ENCODE results near the gene MACROD2.

The MACROD2 gene

DNA sequence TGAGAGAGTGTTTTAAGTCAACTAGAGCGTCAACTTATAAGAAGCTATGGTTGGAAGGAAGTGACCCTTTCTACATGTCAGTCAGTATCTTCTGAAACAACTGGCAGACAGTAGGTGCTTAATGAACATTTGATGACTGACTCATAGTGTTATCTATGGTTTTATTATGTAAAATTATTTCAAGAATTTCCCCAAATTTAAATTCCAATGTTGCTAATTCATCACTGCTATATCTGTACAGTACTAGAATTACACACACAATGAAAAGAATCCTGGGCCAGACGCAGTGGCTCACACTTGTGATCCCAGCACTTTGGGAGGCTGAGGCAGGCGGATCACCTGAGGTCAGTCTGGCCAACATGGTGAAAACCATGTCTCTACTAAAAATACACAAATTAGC, 1063.5 kb downstream of the MACROD2 start:
- no peak for DNase-seq (ENCODE audit: low read depth)

DNA sequence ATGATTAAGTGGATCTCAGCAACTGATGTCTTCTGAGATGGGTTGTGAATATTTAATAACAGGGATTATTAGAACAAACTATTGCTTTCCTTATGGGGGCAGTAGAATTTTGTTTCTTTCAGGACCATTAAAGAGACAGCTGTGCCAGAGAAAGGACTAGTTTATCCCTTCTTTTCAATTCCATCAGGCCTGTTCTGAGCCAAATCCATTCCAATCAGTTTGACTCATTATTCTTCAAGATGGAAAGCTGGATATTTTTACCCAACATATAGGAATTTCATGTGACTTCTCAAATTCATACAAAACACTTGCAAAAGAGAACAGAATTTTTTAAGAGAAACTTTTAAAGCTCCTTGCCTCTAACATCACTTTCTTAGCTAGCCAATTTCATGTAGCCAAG, 1064.1 kb downstream of the MACROD2 start:
- DNase-seq (ENCODE audit: low read depth), result no peak

GRCh38 chr20:15060265-15061060, 1065.1 kb downstream of the MACROD2 start:
- no peak for DNase-seq (ENCODE audit: low read depth)

GRCh38 chr20:15061061-15061430, 1065.7 kb downstream of the MACROD2 start:
- DNase-seq (ENCODE audit: low read depth), result no peak

DNA sequence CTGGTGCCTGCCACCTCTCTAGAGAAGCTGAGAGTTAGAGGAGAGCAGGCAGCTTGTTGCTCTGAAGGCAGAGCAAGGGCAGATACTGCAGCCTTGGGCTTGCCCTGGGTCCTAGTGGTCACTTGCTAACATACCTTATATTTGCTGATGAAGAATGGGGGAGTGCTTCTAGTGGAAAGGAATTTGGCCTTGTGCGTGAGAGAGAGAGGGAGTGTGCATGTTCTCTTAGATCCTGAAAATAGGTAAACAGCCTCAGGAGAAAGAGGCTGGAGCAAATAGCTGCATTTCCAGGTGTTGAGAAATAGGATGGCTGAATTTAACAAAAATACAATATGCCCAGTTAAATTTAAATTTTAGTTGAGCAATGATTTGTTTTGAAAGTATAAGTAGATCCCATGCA, 1066.6 kb downstream of the MACROD2 start:
- no peak for DNase-seq (ENCODE audit: low read depth)

DNA sequence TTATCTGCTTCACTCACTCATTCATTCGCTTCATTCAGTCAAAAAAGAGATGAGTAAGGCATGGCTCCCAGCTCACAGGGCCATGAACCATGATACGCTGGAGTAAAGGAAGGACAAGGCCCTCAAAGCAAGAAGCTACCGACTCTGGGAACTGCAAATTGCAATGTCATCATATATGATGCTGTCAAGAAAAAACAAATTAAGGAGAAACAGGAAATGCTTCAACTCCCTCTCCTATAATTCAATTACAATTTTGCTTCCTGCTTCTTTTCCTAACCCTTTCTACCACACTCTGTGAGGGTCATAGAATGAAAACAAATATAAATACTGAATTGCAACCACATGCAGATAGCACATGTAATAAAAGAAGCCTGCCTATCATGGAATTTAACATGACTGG, 1067.8 kb downstream of the MACROD2 start:
- no peak for DNase-seq (ENCODE audit: low read depth)

- DNase-seq (ENCODE audit: low read depth), result no peak
Measured at GRCh38 chr20:15064741-15065140, 1069.4 kb downstream of the MACROD2 start.

DNA sequence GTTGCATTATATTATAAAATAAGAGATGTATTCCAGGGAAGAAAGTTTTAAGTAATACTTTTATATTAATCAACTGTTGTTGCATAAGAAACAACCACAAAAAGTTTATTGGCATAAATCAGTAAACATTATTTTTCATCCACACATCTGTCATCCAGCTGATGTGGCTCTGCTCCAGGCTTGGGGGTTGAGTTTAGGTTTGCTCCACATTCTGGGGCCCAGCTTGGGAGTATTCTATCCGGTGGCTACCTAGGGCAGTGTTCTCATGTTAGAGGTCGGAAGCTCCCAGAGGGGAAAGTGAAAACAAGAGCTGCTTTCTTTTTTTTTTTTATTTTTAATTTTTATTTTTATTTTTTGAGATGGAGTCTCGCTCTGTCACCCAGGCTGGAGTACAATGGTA, 1070.5 kb downstream of the MACROD2 start:
- DNase-seq (ENCODE audit: low read depth), result peak; percentile 26

DNA sequence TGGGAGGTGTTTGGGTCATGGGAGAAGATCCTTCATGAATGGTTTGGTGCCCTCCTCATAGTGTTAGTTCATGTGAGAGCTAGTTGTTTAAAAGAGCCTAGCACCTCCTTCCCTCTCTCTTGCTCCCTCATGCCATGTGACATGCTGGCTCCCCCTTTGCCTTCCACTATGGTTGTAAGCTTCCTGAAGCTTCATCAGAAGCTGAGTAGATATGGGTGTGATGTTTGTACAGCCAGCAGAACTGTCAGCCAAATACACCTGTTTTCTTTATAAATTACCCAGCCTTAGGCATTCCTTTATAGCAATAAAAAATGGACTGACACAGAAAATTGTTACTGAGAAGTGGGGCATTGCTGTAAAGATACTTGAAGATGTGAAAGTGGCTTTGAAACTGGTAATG, 1073.2 kb downstream of the MACROD2 start:
- no peak for DNase-seq (ENCODE audit: low read depth)

- DNase-seq (ENCODE audit: low read depth), result no peak
Measured at GRCh38 chr20:15069355-15069754, 1074.0 kb downstream of the MACROD2 start.

DNA sequence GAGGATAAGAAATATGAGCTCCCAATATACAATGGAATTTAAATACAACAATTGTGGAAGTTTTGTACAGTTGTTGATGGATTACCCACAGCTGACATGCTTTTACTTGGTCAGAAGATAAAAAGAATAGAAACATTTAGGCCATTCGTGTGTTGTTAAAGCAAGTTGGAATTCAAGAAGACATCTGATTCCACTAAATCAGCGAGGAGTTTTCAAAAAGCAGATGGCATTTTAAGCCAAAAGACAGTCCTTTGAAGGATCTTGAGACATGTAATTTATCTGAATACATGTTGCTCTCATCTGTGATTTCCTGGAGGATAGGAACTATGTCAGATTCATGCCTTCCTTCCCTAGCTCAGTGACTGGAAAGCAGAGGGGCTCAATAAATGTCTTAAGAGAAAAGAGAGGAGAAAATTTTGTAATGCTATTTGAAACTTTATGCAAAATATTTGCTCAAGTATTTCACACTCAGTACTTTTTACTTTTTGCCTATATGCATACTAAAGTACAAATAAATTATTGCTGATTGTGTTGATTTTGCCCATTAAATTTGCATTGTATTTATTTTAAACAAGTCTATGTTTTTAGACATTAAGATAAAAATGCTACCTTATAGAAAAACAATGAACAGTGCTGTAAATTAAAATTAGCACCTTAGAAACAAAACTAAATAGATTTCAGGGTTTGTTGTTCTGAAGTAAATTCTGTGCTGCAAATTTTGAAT, 1075.9 kb downstream of the MACROD2 start:
- DNase-seq (ENCODE audit: low read depth), result peak; percentile 32

DNA sequence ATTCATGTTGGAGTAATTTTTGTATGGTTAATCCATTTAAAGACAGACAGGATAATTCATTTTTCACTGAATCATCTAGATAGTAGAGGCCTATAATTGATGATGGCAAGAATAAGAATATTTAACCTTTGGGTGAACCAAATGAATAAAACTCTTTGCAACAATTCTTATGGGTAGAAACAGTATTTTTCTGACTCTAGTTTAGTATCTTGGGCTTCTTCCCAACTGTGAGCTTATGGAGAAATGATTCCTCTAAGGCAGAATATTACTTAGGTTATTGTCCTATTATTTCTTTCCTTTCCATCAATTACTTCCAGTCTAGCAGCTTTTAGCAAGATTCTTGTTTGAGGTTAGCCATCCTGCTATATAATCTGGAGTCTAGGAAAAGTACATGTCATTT, 1077.0 kb downstream of the MACROD2 start:
- DNase-seq (ENCODE audit: low read depth), result no peak

DNA sequence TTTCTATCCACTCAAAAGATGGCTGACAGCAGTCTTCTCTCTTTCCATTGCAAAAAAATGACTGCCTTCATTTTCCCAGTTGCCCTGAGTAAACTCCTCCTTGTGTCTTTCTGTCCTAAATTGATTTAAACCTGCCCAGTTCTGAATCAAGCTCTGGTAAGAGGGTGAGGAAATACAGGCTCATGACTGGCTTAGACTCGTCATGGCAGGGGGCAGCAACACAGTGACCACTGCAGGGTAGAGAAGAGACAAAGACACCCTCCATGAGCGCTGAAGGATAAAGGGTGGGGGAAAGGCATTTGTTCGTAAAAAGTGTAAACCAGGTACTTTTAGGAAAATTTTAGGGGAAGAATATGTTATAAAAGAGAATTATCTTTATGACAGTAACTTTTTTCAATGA, 1080.3 kb downstream of the MACROD2 start:
- no peak for DNase-seq (ENCODE audit: low read depth)

- no peak for DNase-seq (ENCODE audit: low read depth)
Measured at GRCh38 chr20:15076785-15077184, 1081.5 kb downstream of the MACROD2 start.

DNA sequence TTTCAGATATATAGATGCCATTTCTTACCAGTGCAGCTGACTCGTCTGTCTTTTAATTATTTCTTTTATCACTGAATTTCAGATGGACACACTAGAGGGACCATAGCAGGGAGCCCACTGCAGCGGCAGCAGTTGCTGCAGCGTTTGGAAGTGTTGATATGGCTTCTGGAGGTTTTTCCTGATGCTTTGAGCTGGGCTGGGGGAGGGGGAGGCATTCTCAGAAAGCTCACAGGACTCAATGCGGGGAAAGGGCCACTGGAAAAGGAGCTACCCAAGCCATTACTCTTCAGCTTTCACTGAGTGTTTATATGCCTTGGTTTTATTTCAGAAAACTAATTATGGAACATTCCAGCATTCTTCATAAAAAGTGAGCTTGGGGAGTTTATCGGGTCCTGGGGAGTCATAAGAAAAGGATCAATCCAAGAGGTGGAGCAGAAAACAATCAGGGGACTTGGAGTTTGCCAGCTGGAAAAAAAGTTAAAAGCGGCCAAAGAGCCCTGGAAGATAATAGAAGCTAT, 1082.5 kb downstream of the MACROD2 start:
- no peak for DNase-seq (ENCODE audit: low read depth)

GRCh38 chr20:15079594-15080340, 1084.5 kb downstream of the MACROD2 start:
- DNase-seq (ENCODE audit: low read depth), result no peak

DNA sequence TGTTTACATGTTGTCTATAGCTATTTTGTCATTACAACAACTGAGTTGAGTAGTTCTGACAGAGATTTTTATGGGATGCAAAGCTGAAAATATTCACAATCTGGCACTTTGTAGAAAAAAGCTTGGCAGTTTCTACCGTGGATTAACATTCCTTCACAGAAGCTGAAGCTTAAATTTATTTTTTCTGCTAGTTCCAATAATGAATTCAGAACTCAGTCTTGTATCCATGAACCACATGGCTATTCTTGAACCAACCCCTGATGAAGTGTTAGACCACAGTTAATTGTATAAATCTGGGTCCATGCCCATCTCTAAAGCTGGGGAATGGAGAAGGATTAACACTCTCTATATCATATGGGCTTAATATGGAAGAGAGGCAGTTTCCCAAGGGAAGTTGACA, 1085.9 kb downstream of the MACROD2 start:
- no peak for DNase-seq (ENCODE audit: low read depth)

GRCh38 chr20:15091421-15092037, 1096.2 kb downstream of the MACROD2 start:
- no peak for DNase-seq (ENCODE audit: low read depth)

DNA sequence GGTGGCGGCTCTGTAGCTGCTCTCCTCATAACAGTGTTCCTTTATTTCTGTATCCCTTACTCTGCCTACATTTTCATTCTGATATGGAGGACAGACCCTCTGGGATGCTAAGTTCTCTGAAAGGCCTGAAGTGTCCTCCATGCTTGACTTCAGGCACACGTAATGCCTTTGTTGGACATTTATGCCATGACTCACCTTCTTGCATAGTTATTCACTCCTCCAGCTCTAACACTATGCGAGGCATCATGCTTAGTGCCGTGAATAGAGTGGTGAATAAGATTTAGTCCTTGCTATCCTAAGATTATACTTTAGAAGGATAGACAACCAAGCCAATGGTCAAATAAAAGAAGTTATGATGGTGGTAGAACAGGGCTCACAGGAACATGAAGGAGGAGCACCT, 1103.0 kb downstream of the MACROD2 start:
- no peak for DNase-seq (ENCODE audit: low read depth)

GRCh38 chr20:15099130-15099529, 1103.8 kb downstream of the MACROD2 start:
- DNase-seq (ENCODE audit: low read depth), result no peak

- DNase-seq (ENCODE audit: low read depth), result peak; percentile 17
Measured at GRCh38 chr20:15100506-15101160, 1105.3 kb downstream of the MACROD2 start.

GRCh38 chr20:15107931-15108330, 1112.6 kb downstream of the MACROD2 start:
- no peak for DNase-seq (ENCODE audit: low read depth)

Measured in GM04504 (cell line).